CD14-positive monocyte (primary cell): Measurements from ENCODE around the gene XYLT1. TPM values are rescaled to one million over a fixed set of nuclear protein-coding genes. Genes with fewer than 3 reads are reported as not detected.

Experiments
- DNase-seq, 3 donors: peaks; one replicate each; pipeline ENCODE4 v3.0.0-alpha.2; 2011 to 2022
- H2AFZ ChIP-seq: 2 replicates; pipeline ENCODE4 v1.6.0; 2012; ENCODE audit warnings: mild to moderate bottlenecking, low read depth, low read length, inconsistent platforms; ENCODE audit not compliant: insufficient read depth, poor library complexity, severe bottlenecking
- H3K27ac ChIP-seq, 2 donors: 1 replicate in 1 of 2; 2 replicates in 1 of 2; pipeline ENCODE4 v1.5.1; 2012 to 2013; ENCODE audit warnings: low read length in 2 of 2, control low read depth in 1 of 2, inconsistent platforms in 1 of 2, low read depth in 1 of 2, mild to moderate bottlenecking in 1 of 2
- H3K27me3 ChIP-seq, 2 donors: one replicate each; pipeline versions ENCODE4 v1.6.0 to v1.6.1; 2011 to 2013; ENCODE audit warnings: low read length in 2 of 2; ENCODE audit not compliant: control insufficient read depth in 2 of 2, insufficient read depth in 2 of 2
- H3K36me3 ChIP-seq, 2 donors: replicated peaks in 1 of 2; 1 replicate in 1 of 2; 2 replicates in 1 of 2; pipeline versions ENCODE4 v1.5.1 to v1.6.1; 2012 to 2013; ENCODE audit warnings: low read length in 2 of 2, control low read depth in 1 of 2, inconsistent platforms in 1 of 2, mild to moderate bottlenecking in 1 of 2; ENCODE audit not compliant: insufficient read depth in 2 of 2, control insufficient read depth in 1 of 2
- H3K4me1 ChIP-seq, 2 donors: 1 replicate in 1 of 2; 2 replicates in 1 of 2; pipeline versions ENCODE4 v1.5.1 to v1.6.1; 2012 to 2013; ENCODE audit warnings: low read length in 2 of 2, control low read depth in 1 of 2, inconsistent platforms in 1 of 2, mild to moderate bottlenecking in 1 of 2, moderate library complexity in 1 of 2; ENCODE audit not compliant: insufficient read depth in 2 of 2, control insufficient read depth in 1 of 2
- H3K4me2 ChIP-seq: replicated peaks from 2 replicates; pipeline ENCODE3; 2012; ENCODE audit warnings: low read length, moderate library complexity, mild to moderate bottlenecking; ENCODE audit not compliant: poor library complexity, severe bottlenecking; ENCODE audit errors: extremely low read depth
- H3K4me3 ChIP-seq, 3 experiments: fragments of 200-600 bp in 1 of 3; sonication (generic) in 1 of 3; replicated peaks in 1 of 3; 1 replicate in 2 of 3; 2 replicates in 1 of 3; pipeline ENCODE4 v1.5.1; 2011 to 2013; ENCODE audit warnings: low read length in 3 of 3, mild to moderate bottlenecking in 3 of 3, control low read depth in 2 of 3, low read depth in 2 of 3, inconsistent platforms in 1 of 3, moderate library complexity in 1 of 3
- H3K79me2 ChIP-seq: 2 replicates; pipeline ENCODE4 v1.6.0; 2012; ENCODE audit warnings: mild to moderate bottlenecking, control low read depth, inconsistent platforms, low read length, moderate library complexity; ENCODE audit not compliant: insufficient read depth
- H3K9ac ChIP-seq: 2 replicates; pipeline ENCODE4 v1.6.0; 2017; ENCODE audit warnings: low read length, mild to moderate bottlenecking; ENCODE audit not compliant: insufficient read depth, poor library complexity, severe bottlenecking
- H3K9me3 ChIP-seq, 2 donors: replicated peaks in 1 of 2; 1 replicate in 1 of 2; 2 replicates in 1 of 2; pipeline versions ENCODE4 v1.5.1 to v1.6.1; 2012 to 2013; ENCODE audit warnings: low read length in 2 of 2, control low read depth in 1 of 2; ENCODE audit not compliant: control insufficient read depth in 1 of 2, insufficient read depth in 1 of 2
- H4K20me1 ChIP-seq: 2 replicates; pipeline ENCODE4 v1.6.0; 2012; ENCODE audit warnings: mild to moderate bottlenecking, low read length, control low read depth, moderate library complexity; ENCODE audit not compliant: insufficient read depth
- H3K27ac Mint-ChIP-seq, 7 donors: one replicate each; pipeline ENCODE4 v1.8.0; 2020; ENCODE audit warnings: mild to moderate bottlenecking in 7 of 7, mixed read lengths in 7 of 7, moderate library complexity in 6 of 7, inconsistent platforms in 2 of 7
- H3K27me3 Mint-ChIP-seq, 3 donors: one replicate each; pipeline ENCODE4 v1.8.0; 2021 to 2022; ENCODE audit warnings: low read depth in 3 of 3, mild to moderate bottlenecking in 3 of 3, mixed read lengths in 3 of 3, moderate library complexity in 3 of 3, inconsistent platforms in 1 of 3
- H3K36me3 Mint-ChIP-seq, 2 donors: one replicate each; pipeline ENCODE4 v1.8.0; 2020; ENCODE audit warnings: mixed read lengths in 2 of 2, inconsistent platforms in 1 of 2, mild to moderate bottlenecking in 1 of 2
- H3K4me1 Mint-ChIP-seq: one replicate; pipeline ENCODE4 v1.8.0; 2020; ENCODE audit warnings: mild to moderate bottlenecking, mixed read lengths
- H3K4me3 Mint-ChIP-seq, 2 donors: one replicate each; pipeline ENCODE4 v1.8.0; 2020; ENCODE audit warnings: mild to moderate bottlenecking in 2 of 2, mixed read lengths in 2 of 2, moderate library complexity in 1 of 2
- H3K9me3 Mint-ChIP-seq, 7 donors: one replicate each; pipeline ENCODE4 v1.8.0; 2020 to 2022; ENCODE audit warnings: mixed read lengths in 7 of 7, mild to moderate bottlenecking in 6 of 7, moderate library complexity in 6 of 7, inconsistent platforms in 2 of 7
- CTCF ChIP-seq: fragments of 200-600 bp; IDR thresholded peaks from one replicate; pipeline ENCODE4 v1.8.0; 2022; ENCODE audit warnings: antibody characterized with exemption, mild to moderate bottlenecking
- WGBS: methylation state at CpG from one replicate; pipeline ENCODE4 v1.1.5; 2013; ENCODE audit warnings: missing lambda C conversion rate; ENCODE audit not compliant: insufficient coverage; 5-methylcytosine and 5-hydroxymethylcytosine counted together
- intact Hi-C, 2 donors: fragments of 100-400 bp; cut with micrococcal nuclease; formaldehyde crosslinking; loops; one replicate each; pipeline versions ENCODE4 v1.15.0 to v1.15.1; 2023
- polyA plus RNA-seq, 3 donors: library from polyadenylated mRNA; depleted of rRNA in 1 of 3; unstranded in 2 of 3; stranded (reverse) in 1 of 3; fragments of 300-500 nt in 2 of 3; fragments of >200 nt in 1 of 3; fragmentation: Illumina TruSeq in 2 of 3; gene quantifications; 1 replicate in 2 of 3; 2 replicates in 1 of 3; pipeline ENCODE4 v1.2.3, GENCODE V29; 2012 to 2021

XYLT1 gene
- polyA plus RNA-seq, 3 donors = 0.51 to 9.4 (median 1.6) TPM

DNA sequence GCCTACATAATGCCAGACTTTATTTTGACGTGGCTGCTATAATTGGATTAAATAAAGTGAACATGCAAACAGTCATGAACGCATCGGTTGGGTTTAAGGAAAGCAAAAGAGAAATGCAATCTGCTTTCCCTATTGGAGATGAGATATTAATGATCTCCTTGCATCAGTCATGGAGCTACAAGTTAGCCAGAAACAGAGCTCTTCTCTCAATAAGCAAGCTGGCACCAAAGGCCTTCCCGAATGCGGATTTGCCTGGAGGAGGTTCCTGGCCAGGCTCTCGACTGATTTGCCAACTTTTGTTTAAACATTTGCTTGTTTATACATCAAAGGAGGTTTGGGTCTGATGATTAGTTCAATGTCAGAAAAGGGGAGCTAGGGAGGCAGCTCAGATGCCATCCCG lies 318.4 kb downstream of the XYLT1 start:
- Histone ChIP-seq H3K4me1 (peaks cover 32% of the 10 kb centered on the region in 2 donors), H4K20me1 (peaks cover 21% of the 10 kb centered on the region), H3K27ac (no peak overlapping the region), H3K9ac (no peak overlapping the region), H3K36me3 (no peaks in the 10 kb centered on the region), H3K79me2 (peaks cover 10% of the 10 kb centered on the region), H3K4me2 (no peak overlapping the region), H3K27me3 (no peaks in the 10 kb centered on the region), H3K4me3 (no peak overlapping the region), H2AFZ (no peak overlapping the region), H3K9me3 (no peaks in the 10 kb centered on the region)
- no peak overlapping the region for H3K27ac Mint-ChIP-seq
- no peaks in the 10 kb centered on the region for H3K27me3 Mint-ChIP-seq
- no peak for TF ChIP-seq CTCF
- 100% methylated on average over 5 of the region's 7 CpGs for WGBS
- intact Hi-C loops = no loop called here
- no peak for DNase-seq
- no peak overlapping the region for H3K4me3 Mint-ChIP-seq
- H3K36me3 Mint-ChIP-seq = peaks cover 10 to 21% of the 10 kb centered on the region in 2 donors
- peaks cover 31% of the 10 kb centered on the region for H3K4me1 Mint-ChIP-seq
- no peaks in the 10 kb centered on the region for H3K9me3 Mint-ChIP-seq

GRCh38 chr16:17151335-17151734 lies 319.4 kb downstream of the XYLT1 start:
- H3K27ac ChIP-seq = no peak overlapping the region
- H3K27me3 ChIP-seq = no peaks in the 10 kb centered on the region
- Mint-ChIP-seq H3K36me3 (peaks cover 7 to 15% of the 10 kb centered on the region in 2 donors), H3K27me3 (no peaks in the 10 kb centered on the region), H3K4me1 (peaks cover 28% of the 10 kb centered on the region), H3K4me3 (no peak overlapping the region), H3K9me3 (no peaks in the 10 kb centered on the region), H3K27ac (no peak overlapping the region)
- intact Hi-C loops = no loop called here
- no peak overlapping the region for H3K9ac ChIP-seq
- H3K4me2 ChIP-seq = no peak overlapping the region
- no peak for DNase-seq
- H4K20me1 ChIP-seq = peaks cover 28% of the 10 kb centered on the region
- no peak overlapping the region for H2AFZ ChIP-seq
- no peaks in the 10 kb centered on the region for H3K9me3 ChIP-seq
- H3K79me2 ChIP-seq = peaks cover 10% of the 10 kb centered on the region
- no peak for TF ChIP-seq CTCF
- peaks cover 28 to 29% of the 10 kb centered on the region in 2 donors for H3K4me1 ChIP-seq
- H3K36me3 ChIP-seq = no peaks in the 10 kb centered on the region
- H3K4me3 ChIP-seq = no peak overlapping the region
- whole genome bisulfite sequencing = 100% methylated on average over 4 of the region's 5 CpGs
